ENCODE results near the gene PTP4A2.
A peak's percentile ranks its signal among the peaks of the same experiment; 100 is the strongest.
"Not testable (repeated sequence)": the region's sequence is repeated elsewhere in the genome, so short reads cannot be mapped to it uniquely, and the experiment has no call there.

PTP4A2 gene

DNA sequence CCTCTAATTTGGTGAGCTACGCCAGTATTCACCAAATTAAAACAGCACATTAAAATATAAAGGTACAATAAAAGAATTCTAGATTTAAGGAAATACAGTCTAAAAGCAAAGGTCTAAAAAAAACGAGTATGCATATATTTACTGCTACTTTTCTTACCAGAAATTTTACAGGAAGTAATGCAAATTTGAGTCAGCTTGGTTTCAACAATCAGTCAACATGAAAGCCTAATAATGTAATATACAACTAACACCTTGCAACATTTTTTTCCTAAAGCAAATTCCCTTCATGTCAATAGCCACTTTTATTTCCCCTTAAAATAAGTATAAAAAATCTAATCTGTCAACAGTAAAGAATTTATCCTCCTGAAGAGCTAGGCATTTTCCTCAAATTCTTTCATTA lies 11.9 kb downstream of the PTP4A2 start:
- no peaks in the 10 kb centered on the region for H3K9me3 ChIP-seq
- H3K4me1 ChIP-seq: peaks cover 62% of the 10 kb centered on the region
- no peaks in the 10 kb centered on the region for H3K27me3 ChIP-seq
- peaks cover 100% of the 10 kb centered on the region for H4K20me1 ChIP-seq
- no peak for TF ChIP-seq Cebpa-rat (IDR thresholded peaks at IDR 0.05)
- no peak overlapping the region for H3K9ac ChIP-seq
- H3K4me3 ChIP-seq: no peak overlapping the region
- peak overlapping the region; percentile 7; the same call in 1 of the 2 replicates for H3K4me2 ChIP-seq
- peaks cover 40% of the 10 kb centered on the region for H3K36me3 ChIP-seq
- H3K27ac ChIP-seq: no peak overlapping the region

GRCh38 chr1:31925824-31926223 lies 12.3 kb downstream of the PTP4A2 start:
- peaks cover 100% of the 10 kb centered on the region for H4K20me1 ChIP-seq
- H3K4me1 ChIP-seq: peaks cover 58% of the 10 kb centered on the region
- not testable (repeated sequence) for H3K27ac ChIP-seq, H3K27me3 ChIP-seq, H3K4me3 ChIP-seq, H3K4me2 ChIP-seq, H3K9ac ChIP-seq, H3K9me3 ChIP-seq
- peaks cover 40% of the 10 kb centered on the region for H3K36me3 ChIP-seq

- Histone ChIP-seq H3K36me3 (peaks cover 40% of the 10 kb centered on the region), H3K4me2 (no peak overlapping the region), H3K4me1 (peaks cover 48% of the 10 kb centered on the region), H3K27me3 (no peaks in the 10 kb centered on the region), H3K9me3 (no peaks in the 10 kb centered on the region; the same call in 1 of the 2 replicates), H3K4me3 (no peak overlapping the region), H3K9ac (no peak overlapping the region), H3K27ac (no peak overlapping the region), H4K20me1 (peaks cover 100% of the 10 kb centered on the region)
- TF ChIP-seq Cebpa-rat (IDR thresholded peaks at IDR 0.05): no peak
These were observed 13.3 kb downstream of the PTP4A2 start for GRCh38 chr1:31924839-31925238.

GRCh38 chr1:31923901-31924535 lies 14.2 kb downstream of the PTP4A2 start:
- H4K20me1 ChIP-seq: peaks cover 100% of the 10 kb centered on the region
- peaks cover 45% of the 10 kb centered on the region for H3K36me3 ChIP-seq
- no peaks in the 10 kb centered on the region for H3K27me3 ChIP-seq
- H3K9me3 ChIP-seq: no peaks in the 10 kb centered on the region; the same call in 1 of the 2 replicates
- H3K4me3 ChIP-seq: no peak overlapping the region
- no peak overlapping the region for H3K9ac ChIP-seq
- no peak for TF ChIP-seq Cebpa-rat (IDR thresholded peaks at IDR 0.05)
- no peak overlapping the region for H3K4me2 ChIP-seq
- no peak overlapping the region for H3K27ac ChIP-seq
- H3K4me1 ChIP-seq: peaks cover 40% of the 10 kb centered on the region

- no peak overlapping the region for H3K4me3 ChIP-seq
- H4K20me1 ChIP-seq: peaks cover 100% of the 10 kb centered on the region
- H3K4me1 ChIP-seq: peaks cover 14% of the 10 kb centered on the region; the same call in 1 of the 2 replicates
- no peaks in the 10 kb centered on the region for H3K27me3 ChIP-seq
- no peak overlapping the region for H3K9ac ChIP-seq
- H3K27ac ChIP-seq: no peak overlapping the region
- peaks cover 62% of the 10 kb centered on the region for H3K36me3 ChIP-seq
- H3K4me2 ChIP-seq: no peak overlapping the region
- no peak for TF ChIP-seq Cebpa-rat (IDR thresholded peaks at IDR 0.05)
- no peaks in the 10 kb centered on the region; the same call in 1 of the 2 replicates for H3K9me3 ChIP-seq
These were observed 17.2 kb downstream of the PTP4A2 start for GRCh38 chr1:31920956-31921355.

GRCh38 chr1:31919591-31919990 lies 18.6 kb downstream of the PTP4A2 start:
- Histone ChIP-seq H3K9ac (no peak overlapping the region), H4K20me1 (peaks cover 98% of the 10 kb centered on the region), H3K4me1 (peaks cover under 1% of the 10 kb centered on the region; the same call in 1 of the 2 replicates), H3K9me3 (no peaks in the 10 kb centered on the region; the same call in 1 of the 2 replicates), H3K27ac (no peak overlapping the region), H3K27me3 (no peaks in the 10 kb centered on the region), H3K36me3 (peaks cover 71% of the 10 kb centered on the region), H3K4me3 (no peak overlapping the region), H3K4me2 (no peak overlapping the region)
- no peak for TF ChIP-seq Cebpa-rat (IDR thresholded peaks at IDR 0.05)

DNA sequence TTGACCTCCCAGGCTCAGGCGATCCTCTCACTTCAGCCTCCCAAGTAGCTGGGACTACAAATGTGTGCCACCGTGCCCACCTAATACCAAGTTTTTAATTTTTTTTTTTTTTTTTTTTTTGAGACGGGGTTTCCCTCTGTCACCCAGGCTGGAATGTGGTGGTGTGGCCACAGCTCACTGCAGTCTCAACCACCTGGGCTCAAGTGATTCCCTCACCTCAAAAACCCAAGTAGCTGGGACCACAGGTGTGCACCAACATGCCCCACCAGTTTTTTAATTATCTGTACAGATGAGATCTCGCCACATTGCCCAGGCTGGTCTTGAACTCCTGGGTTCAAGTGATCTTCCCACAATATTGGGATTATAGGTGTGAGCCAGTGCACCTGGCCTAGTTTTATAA lies 22.7 kb downstream of the PTP4A2 start:
- Histone ChIP-seq H3K9me3 (peaks cover 5% of the 10 kb centered on the region; the same call in 1 of the 2 replicates), H3K36me3 (peaks cover 84% of the 10 kb centered on the region), H3K27ac (no peak overlapping the region), H3K4me3 (no peak overlapping the region), H3K4me1 (peaks cover 20% of the 10 kb centered on the region), H3K4me2 (no peak overlapping the region), H4K20me1 (peaks cover 98% of the 10 kb centered on the region), H3K27me3 (no peaks in the 10 kb centered on the region), H3K9ac (no peak overlapping the region)
- no peak for TF ChIP-seq Cebpa-rat (IDR thresholded peaks at IDR 0.05)

GRCh38 chr1:31913968-31914367 lies 24.2 kb downstream of the PTP4A2 start:
- Histone ChIP-seq H3K36me3 (peaks cover 90% of the 10 kb centered on the region), H3K9ac (no peak overlapping the region), H3K9me3 (peaks cover 5% of the 10 kb centered on the region; the same call in 1 of the 2 replicates), H4K20me1 (peaks cover 97% of the 10 kb centered on the region), H3K27ac (no peak overlapping the region), H3K4me2 (no peak overlapping the region), H3K27me3 (no peaks in the 10 kb centered on the region), H3K4me3 (no peak overlapping the region), H3K4me1 (peaks cover 20% of the 10 kb centered on the region)
- TF ChIP-seq Cebpa-rat (IDR thresholded peaks at IDR 0.05): no peak

DNA sequence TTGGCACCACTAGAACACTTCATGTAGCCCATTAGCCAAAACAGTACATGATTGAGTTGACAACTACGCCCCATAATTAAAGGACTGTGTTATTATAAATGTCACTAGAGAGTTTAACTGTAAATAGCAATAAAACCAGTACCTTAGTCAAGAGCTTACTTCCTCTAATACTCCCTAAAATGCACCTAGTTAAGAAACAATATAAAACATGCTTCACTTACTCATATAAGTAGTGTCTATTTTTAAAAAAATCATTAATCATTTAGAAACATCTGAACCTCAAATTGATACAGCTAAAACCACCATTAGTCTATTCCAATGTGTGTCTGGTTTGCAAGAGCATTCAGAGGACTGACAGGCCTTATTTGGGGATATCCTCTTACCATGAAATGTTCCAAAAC lies 25.3 kb downstream of the PTP4A2 start:
- Histone ChIP-seq H3K9me3 (peaks cover 5% of the 10 kb centered on the region; the same call in 1 of the 2 replicates), H3K27ac (no peak overlapping the region), H3K4me1 (peaks cover 20% of the 10 kb centered on the region), H4K20me1 (peaks cover 86% of the 10 kb centered on the region), H3K4me3 (no peak overlapping the region), H3K9ac (no peak overlapping the region), H3K27me3 (no peaks in the 10 kb centered on the region), H3K36me3 (peaks cover 88% of the 10 kb centered on the region), H3K4me2 (no peak overlapping the region)
- TF ChIP-seq Cebpa-rat (IDR thresholded peaks at IDR 0.05): no peak

DNA sequence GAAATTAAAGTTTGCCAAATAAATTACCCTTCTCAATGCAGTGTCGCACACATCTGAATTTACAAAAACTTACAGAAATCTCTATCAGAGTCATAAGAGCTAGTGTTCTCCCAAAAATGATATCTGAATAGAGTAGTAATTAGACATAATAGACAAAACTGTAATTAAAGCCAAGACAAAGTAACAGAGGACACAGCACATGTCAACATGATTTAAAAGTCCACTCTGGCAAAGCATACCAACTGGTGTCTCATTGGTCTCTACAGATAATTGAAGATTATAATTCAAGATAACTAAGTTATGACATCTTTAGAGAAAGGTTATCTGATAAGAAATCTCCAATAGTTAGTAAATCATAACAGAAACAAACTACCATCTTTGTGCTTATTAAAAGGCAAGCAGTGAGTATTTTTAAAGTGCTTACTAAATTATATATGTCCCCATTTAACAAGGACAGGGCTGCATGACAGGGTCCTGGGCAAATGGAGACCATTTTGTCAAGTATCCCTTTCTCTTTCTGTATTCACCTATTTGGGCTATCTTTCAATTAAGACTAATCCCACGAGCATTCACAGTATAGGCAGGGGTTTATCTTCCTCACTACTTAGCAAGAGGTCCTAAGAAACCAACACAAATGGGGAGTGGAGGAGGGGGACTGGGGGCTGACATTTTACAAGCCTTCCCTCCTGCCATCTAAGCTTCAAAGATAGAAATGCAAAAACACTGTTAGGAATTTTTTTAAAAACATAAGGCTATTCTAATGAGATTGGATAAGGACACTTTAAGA lies 26.0 kb downstream of the PTP4A2 start:
- H3K4me3 ChIP-seq: no peak overlapping the region
- no peaks in the 10 kb centered on the region for H3K27me3 ChIP-seq
- TF ChIP-seq Cebpa-rat (IDR thresholded peaks at IDR 0.05): no peak
- H3K4me2 ChIP-seq: no peak overlapping the region
- peaks cover 20% of the 10 kb centered on the region for H3K4me1 ChIP-seq
- H3K36me3 ChIP-seq: peaks cover 88% of the 10 kb centered on the region
- H3K9me3 ChIP-seq: peaks cover 5% of the 10 kb centered on the region; the same call in 1 of the 2 replicates
- peaks cover 79% of the 10 kb centered on the region for H4K20me1 ChIP-seq
- H3K27ac ChIP-seq: no peak overlapping the region
- no peak overlapping the region for H3K9ac ChIP-seq

Data from BLaER1 (cell line).